ENCODE results near the gene IBTK. TPM values are rescaled to one million over a fixed set of nuclear protein-coding genes. Genes with fewer than 3 reads are reported as not detected.
"Not testable (repeated sequence)": the region's sequence is repeated elsewhere in the genome, so short reads cannot be mapped to it uniquely, and the experiment has no call there.

The IBTK gene, protein sequence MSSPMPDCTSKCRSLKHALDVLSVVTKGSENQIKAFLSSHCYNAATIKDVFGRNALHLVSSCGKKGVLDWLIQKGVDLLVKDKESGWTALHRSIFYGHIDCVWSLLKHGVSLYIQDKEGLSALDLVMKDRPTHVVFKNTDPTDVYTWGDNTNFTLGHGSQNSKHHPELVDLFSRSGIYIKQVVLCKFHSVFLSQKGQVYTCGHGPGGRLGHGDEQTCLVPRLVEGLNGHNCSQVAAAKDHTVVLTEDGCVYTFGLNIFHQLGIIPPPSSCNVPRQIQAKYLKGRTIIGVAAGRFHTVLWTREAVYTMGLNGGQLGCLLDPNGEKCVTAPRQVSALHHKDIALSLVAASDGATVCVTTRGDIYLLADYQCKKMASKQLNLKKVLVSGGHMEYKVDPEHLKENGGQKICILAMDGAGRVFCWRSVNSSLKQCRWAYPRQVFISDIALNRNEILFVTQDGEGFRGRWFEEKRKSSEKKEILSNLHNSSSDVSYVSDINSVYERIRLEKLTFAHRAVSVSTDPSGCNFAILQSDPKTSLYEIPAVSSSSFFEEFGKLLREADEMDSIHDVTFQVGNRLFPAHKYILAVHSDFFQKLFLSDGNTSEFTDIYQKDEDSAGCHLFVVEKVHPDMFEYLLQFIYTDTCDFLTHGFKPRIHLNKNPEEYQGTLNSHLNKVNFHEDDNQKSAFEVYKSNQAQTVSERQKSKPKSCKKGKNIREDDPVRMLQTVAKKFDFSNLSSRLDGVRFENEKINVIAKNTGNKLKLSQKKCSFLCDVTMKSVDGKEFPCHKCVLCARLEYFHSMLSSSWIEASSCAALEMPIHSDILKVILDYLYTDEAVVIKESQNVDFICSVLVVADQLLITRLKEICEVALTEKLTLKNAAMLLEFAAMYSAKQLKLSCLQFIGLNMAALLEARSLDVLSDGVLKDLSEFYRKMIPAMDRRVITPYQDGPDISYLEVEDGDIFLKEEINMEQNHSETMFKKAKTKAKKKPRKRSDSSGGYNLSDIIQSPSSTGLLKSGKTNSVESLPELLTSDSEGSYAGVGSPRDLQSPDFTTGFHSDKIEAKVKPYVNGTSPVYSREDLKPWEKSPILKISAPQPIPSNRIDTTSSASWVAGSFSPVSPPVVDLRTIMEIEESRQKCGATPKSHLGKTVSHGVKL (N-terminal part only)
- total RNA-seq = 10 to 100 TPM; 20.3 to 22.2 TPM
- total RNA-seq = 84.7 to 86.3 reads per million in 2 donors

- no peaks in the 10 kb centered on the region for H3K9me3 ChIP-seq (ENCODE audit: control insufficient read depth, low read length, poor library complexity, severe bottlenecking)
- no peaks in the 10 kb centered on the region for H3K27me3 Mint-ChIP-seq
- H3K4me3 Mint-ChIP-seq = peak within 1 kb of the TSS; percentile 95
- DNase-seq (peak; percentile 79 to 91 (median 87)), ATAC-seq (peak; percentile 93)
- H3K4me1 Mint-ChIP-seq = peaks cover 25% of the 10 kb centered on the region
- peak within 1 kb of the TSS; percentile 94 for H3K27ac Mint-ChIP-seq
- H3K36me3 Mint-ChIP-seq (ENCODE audit: low read depth) = no peaks in the 10 kb centered on the region
Measured at GRCh38 chr6:82247505-82248272, at the start of gene IBTK. TSS of gene IBTK (minus strand) at chr6:82247744. CDS start at chr6:82240486, 7,258 bp downstream.

DNA sequence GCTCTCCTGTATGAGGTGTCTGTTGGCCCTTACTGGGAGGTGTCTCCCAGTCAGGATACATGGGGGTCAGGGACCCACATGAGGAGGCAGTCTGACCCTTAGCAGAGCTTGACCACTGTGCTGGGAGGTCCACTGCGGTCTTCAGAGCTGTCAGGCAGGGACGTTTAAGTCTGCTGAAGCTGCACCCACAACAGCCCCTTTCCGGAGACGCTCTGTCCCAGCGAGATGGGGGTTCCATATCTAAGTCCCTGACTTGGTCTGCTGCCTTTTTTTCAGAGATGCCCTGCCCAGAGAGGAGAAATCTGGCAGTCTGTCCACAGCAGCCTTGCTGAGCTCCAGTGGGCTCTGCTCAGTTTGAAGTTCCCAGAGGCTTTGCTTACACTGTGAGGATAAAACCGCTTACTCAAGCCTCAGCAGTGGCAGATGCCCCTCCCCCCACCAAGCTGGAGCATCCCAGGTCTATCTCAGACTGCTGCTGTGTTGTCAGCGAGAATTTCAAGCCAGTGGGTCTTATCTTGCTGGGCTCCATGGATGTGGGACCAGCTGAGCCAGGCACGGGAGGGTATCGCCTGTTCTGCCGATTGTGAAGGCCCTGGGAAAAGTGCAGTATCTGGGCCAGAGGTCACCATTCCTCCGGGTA, 36.3 kb upstream of the IBTK start:
- no peaks in the 10 kb centered on the region for H3K27me3 Mint-ChIP-seq
- DNase-seq = no peak

GRCh38 chr6:82281550-82281949, 34.0 kb upstream of the IBTK start:
- Mint-ChIP-seq H3K4me3 (peak overlapping the region; percentile 57), H3K4me1 (peaks cover 27% of the 10 kb centered on the region), H3K27ac (peak overlapping the region; percentile 66)
- not testable (repeated sequence) for ATAC-seq; H3K36me3 Mint-ChIP-seq (ENCODE audit: low read depth); H3K27me3 Mint-ChIP-seq; H3K9me3 ChIP-seq (ENCODE audit: control insufficient read depth, low read length, poor library complexity, severe bottlenecking); DNase-seq

More for the DNA sequence above, 36.3 kb upstream of the IBTK start:
- H3K27ac Mint-ChIP-seq = no peak overlapping the region
- H3K36me3 Mint-ChIP-seq (ENCODE audit: low read depth) = no peaks in the 10 kb centered on the region
- peaks cover 28% of the 10 kb centered on the region for H3K4me1 Mint-ChIP-seq
- H3K4me3 Mint-ChIP-seq = no peak overlapping the region
- no peaks in the 10 kb centered on the region for H3K9me3 ChIP-seq (ENCODE audit: control insufficient read depth, low read length, poor library complexity, severe bottlenecking)
- ATAC-seq = no peak

DNA sequence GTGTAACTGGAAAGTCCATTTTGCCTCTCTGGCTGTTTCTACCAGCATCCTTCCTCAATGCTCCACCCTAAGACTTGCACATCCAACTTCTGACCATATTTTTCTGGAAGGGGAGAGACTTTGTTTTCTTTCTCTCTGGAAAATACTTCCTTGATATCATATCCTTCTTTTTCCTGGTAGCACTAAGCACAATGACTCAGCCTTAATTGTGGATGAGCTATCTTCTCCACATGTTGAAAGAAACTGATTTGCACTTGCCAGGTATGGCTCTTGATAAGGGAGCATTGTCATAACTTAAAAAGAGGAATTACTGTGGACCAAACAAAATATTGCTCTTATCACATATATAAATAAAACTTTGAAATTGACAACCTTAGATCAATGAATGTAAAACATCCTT, 30.1 kb upstream of the IBTK start:
- ATAC-seq (no peak), DNase-seq (no peak)
- H3K4me1 Mint-ChIP-seq = peaks cover 24% of the 10 kb centered on the region
- H3K9me3 ChIP-seq (ENCODE audit: control insufficient read depth, low read length, poor library complexity, severe bottlenecking) = no peaks in the 10 kb centered on the region
- H3K27me3 Mint-ChIP-seq = no peaks in the 10 kb centered on the region
- H3K36me3 Mint-ChIP-seq (ENCODE audit: low read depth) = no peaks in the 10 kb centered on the region
- H3K27ac Mint-ChIP-seq = no peak overlapping the region
- no peak overlapping the region for H3K4me3 Mint-ChIP-seq

DNA sequence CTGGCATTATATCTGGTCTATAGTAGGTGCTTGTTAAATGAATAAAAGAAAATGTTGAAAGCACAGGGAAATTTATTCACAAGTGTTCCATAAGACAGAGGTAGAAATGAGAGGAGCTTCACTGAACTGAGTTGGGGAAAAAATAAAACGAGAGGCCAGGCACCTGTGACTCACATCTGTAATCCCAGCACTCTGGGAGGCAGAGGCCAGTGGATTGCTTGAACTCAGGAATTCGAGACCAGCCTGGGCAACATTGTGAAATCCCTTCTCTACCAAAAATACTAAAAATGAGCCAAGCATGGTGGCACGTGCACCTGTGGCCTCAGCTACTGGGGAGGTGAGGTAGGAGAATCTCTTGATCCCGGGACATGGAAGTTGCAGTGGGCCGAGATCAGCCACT, 28.1 kb upstream of the IBTK start:
- ATAC-seq (no peak), DNase-seq (no peak)
- H3K4me3 Mint-ChIP-seq = no peak overlapping the region
- H3K4me1 Mint-ChIP-seq = peaks cover 16% of the 10 kb centered on the region
- no peaks in the 10 kb centered on the region for H3K36me3 Mint-ChIP-seq (ENCODE audit: low read depth)
- peak overlapping the region; percentile 81 for H3K27ac Mint-ChIP-seq
- no peaks in the 10 kb centered on the region for H3K9me3 ChIP-seq (ENCODE audit: control insufficient read depth, low read length, poor library complexity, severe bottlenecking)
- no peaks in the 10 kb centered on the region for H3K27me3 Mint-ChIP-seq

DNA sequence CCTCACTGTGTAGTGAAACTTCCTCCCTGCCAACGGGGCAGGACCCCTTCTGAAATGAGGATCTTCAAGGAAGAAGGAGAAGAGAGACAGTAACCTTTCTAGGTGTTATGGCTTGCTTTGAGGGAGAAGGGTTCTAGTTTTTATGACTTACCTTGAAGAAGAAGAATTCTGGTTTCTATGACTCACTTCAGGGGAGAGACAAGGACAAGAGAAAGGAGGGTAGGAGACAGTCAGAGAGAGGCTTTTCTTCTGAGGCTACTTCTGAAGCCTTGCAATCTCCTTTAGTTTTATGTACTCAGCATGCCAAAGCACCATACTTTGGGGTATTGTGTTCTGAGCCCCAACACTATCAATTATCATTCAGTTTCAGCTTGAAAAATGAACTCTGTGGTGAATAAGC, 25.8 kb upstream of the IBTK start:
- H3K9me3 ChIP-seq (ENCODE audit: control insufficient read depth, low read length, poor library complexity, severe bottlenecking) = no peaks in the 10 kb centered on the region
- Mint-ChIP-seq H3K27ac (peak overlapping the region; percentile 39), H3K4me1 (peaks cover 16% of the 10 kb centered on the region), H3K4me3 (no peak overlapping the region), H3K27me3 (peaks cover 7% of the 10 kb centered on the region), H3K36me3 (ENCODE audit: low read depth) (no peaks in the 10 kb centered on the region)
- ATAC-seq (no peak), DNase-seq (no peak)

- ATAC-seq (peak; percentile 53), DNase-seq (no peak)
- H3K9me3 ChIP-seq (ENCODE audit: control insufficient read depth, low read length, poor library complexity, severe bottlenecking) = no peaks in the 10 kb centered on the region
- Mint-ChIP-seq H3K27ac (no peak overlapping the region), H3K36me3 (ENCODE audit: low read depth) (no peaks in the 10 kb centered on the region), H3K4me3 (no peak overlapping the region), H3K4me1 (peaks cover 14% of the 10 kb centered on the region), H3K27me3 (peaks cover 12% of the 10 kb centered on the region)
Measured at GRCh38 chr6:82270881-82271635, 23.5 kb upstream of the IBTK start.

GRCh38 chr6:82268301-82268846, 20.8 kb upstream of the IBTK start:
- Mint-ChIP-seq H3K4me3 (no peak overlapping the region), H3K36me3 (ENCODE audit: low read depth) (no peaks in the 10 kb centered on the region), H3K4me1 (peaks cover 8% of the 10 kb centered on the region), H3K27me3 (peaks cover 12% of the 10 kb centered on the region), H3K27ac (no peak overlapping the region)
- DNase-seq (no peak), ATAC-seq (no peak)
- no peaks in the 10 kb centered on the region for H3K9me3 ChIP-seq (ENCODE audit: control insufficient read depth, low read length, poor library complexity, severe bottlenecking)

DNA sequence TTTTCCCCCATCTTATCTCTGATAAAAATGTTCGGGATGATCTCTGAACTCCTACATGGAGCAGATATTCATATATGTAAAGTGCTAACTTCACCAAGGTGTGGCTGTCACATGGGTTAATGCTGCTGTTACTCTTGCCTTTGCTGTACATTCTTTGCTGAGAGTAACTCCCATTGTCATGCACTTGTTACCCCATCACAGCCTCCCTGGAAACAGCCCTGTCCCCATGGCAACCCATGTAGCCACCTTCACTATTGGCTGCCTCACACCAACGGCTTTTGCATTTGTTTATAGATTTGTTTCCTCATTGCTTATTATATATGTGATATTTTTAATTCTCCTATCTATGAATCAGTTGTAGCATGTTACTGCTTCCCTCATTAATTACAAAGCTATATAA, 17.3 kb upstream of the IBTK start:
- ATAC-seq (no peak), DNase-seq (no peak)
- H3K36me3 Mint-ChIP-seq (ENCODE audit: low read depth) = no peaks in the 10 kb centered on the region
- H3K4me1 Mint-ChIP-seq = peaks cover 2% of the 10 kb centered on the region
- no peak overlapping the region for H3K27ac Mint-ChIP-seq
- no peak overlapping the region for H3K4me3 Mint-ChIP-seq
- H3K9me3 ChIP-seq (ENCODE audit: control insufficient read depth, low read length, poor library complexity, severe bottlenecking) = no peaks in the 10 kb centered on the region
- peaks cover 8% of the 10 kb centered on the region for H3K27me3 Mint-ChIP-seq

- no peak overlapping the region for H3K4me3 Mint-ChIP-seq
- no peaks in the 10 kb centered on the region for H3K36me3 Mint-ChIP-seq (ENCODE audit: low read depth)
- peaks cover 2% of the 10 kb centered on the region for H3K4me1 Mint-ChIP-seq
- no peaks in the 10 kb centered on the region for H3K9me3 ChIP-seq (ENCODE audit: control insufficient read depth, low read length, poor library complexity, severe bottlenecking)
- H3K27me3 Mint-ChIP-seq = peaks cover 4% of the 10 kb centered on the region
- DNase-seq = no peak
- no peak overlapping the region for H3K27ac Mint-ChIP-seq
- ATAC-seq = no peak
Measured at GRCh38 chr6:82264321-82264720, 16.8 kb upstream of the IBTK start.

- H3K27ac Mint-ChIP-seq = no peak overlapping the region
- ATAC-seq (no peak), DNase-seq (no peak)
- peaks cover 2% of the 10 kb centered on the region for H3K4me1 Mint-ChIP-seq
- H3K4me3 Mint-ChIP-seq = no peak overlapping the region
- H3K36me3 Mint-ChIP-seq (ENCODE audit: low read depth) = no peaks in the 10 kb centered on the region
- no peaks in the 10 kb centered on the region for H3K9me3 ChIP-seq (ENCODE audit: control insufficient read depth, low read length, poor library complexity, severe bottlenecking)
- peaks cover 4% of the 10 kb centered on the region for H3K27me3 Mint-ChIP-seq
Measured at GRCh38 chr6:82263916-82264315, 16.4 kb upstream of the IBTK start.
